ENCODE data around the gene ABCD1.
"Not testable (repeated sequence)": the region's sequence is repeated elsewhere in the genome, so short reads cannot be mapped to it uniquely, and the experiment has no call there.

Gene ABCD1

GRCh38 chrX:153734871-153735270, 10.2 kb downstream of the ABCD1 start:
- no peak for DNase-seq (ENCODE audit: low read depth in 2 of 2)

DNA sequence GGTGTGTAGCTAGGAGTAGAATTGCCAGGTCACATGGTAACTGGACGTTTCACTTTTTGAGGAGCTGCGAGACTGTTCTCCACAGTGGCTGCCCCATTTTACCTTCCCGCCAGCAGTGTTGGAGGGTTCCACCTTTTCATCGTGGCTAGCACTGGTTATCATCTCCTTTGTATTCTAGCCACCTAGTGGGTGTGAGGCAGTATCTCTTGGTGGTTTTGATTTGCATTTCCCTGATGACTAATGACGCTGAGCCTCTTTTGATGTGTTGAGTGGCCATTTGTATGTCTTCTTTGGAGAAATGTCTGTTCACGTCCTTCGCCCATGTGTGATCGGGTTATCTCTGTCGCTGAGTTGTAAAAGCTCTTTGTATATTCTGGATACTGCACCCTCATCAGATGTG, 10.6 kb downstream of the ABCD1 start:
- DNase-seq (ENCODE audit: low read depth in 2 of 2), result no peak

DNA sequence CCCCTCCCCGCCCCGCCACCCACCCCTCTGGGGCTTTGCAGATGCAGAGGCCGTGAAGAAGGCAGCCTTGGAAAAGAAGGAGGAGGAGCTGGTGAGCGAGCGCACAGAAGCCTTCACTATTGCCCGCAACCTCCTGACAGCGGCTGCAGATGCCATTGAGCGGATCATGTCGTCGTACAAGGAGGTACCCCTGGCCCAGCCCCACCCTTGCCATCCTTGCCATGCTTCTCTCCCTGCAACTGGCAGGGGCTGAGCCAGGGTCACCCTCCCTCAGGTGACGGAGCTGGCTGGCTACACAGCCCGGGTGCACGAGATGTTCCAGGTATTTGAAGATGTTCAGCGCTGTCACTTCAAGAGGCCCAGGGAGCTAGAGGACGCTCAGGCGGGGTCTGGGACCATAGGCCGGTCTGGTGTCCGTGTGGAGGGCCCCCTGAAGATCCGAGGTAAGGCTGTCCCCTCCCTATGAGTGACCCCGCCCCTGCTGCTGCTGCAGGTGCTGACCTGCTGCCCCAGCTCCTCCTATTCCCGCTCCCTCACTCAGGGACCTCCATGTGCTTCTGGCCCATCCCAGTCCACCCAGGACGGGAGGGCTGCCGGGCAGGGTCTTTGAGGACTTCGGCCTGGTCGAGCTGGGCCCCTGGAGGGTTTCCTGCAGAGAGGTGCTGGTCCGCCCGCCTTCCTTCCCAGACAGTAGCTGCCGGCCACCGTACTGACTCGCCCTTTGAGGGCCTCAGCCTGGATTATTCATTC, 11.6 kb downstream of the ABCD1 start:
- no peak for DNase-seq (ENCODE audit: low read depth in 2 of 2)

DNA sequence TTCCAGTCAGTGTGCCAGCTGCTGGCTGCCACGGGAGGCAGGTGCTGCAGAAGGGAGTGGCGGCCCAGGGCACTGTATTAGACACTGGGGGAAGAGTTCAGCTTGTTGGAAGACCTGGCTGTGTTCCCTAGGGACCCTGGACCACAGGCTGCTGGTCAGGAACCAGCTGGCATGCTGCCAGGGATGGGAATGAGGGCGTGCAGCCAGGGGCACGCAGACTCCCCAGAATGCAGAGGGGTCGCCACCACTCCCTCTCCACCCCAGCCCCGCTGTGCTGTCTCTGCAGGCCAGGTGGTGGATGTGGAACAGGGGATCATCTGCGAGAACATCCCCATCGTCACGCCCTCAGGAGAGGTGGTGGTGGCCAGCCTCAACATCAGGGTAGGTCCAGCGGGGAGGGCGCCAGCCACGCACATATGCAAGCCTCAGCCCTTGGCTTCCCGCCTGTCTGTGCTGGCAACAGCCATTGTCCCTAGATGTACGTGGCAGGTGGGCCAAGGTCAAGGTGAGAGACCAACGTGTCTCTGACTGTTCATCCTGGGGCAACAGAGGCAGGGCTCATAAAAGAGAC, 12.3 kb downstream of the ABCD1 start:
- DNase-seq (ENCODE audit: low read depth in 2 of 2), result no peak

- no peak for DNase-seq (ENCODE audit: low read depth in 2 of 2)
Observed at GRCh38 chrX:153738056-153738605, 13.5 kb downstream of the ABCD1 start.

DNA sequence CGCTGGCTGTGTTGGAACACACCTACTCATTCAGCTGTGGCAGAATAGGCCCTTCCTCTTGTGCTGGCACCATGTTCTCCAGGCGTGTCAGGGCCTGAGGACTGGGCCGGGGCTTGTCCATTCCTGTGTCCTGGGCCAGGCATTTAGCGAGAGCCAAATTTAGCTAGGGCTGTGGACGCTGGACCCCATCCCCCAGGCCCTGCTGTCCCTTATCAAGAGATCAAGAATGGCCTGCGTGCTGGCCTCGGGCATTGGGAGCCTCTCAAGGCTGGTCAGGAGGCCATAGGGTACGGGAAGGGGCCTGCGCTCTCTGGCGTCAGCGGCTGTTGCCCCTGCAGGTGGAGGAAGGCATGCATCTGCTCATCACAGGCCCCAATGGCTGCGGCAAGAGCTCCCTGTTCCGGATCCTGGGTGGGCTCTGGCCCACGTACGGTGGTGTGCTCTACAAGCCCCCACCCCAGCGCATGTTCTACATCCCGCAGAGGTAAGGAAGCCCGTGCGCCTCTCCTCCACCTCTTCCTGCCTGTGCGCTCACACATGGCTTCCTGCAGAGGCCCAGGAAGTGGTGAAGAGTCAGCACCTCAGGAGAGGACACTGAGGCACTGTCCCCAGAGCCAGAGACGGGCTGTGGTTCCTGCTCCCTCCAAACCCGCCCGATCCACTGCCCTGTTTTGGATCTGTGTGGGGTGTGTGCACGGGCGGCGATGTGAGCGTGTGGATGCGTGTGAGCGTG, 15.3 kb downstream of the ABCD1 start:
- no peak for DNase-seq (ENCODE audit: low read depth in 2 of 2)

GRCh38 chrX:153740631-153741222, 16.1 kb downstream of the ABCD1 start:
- DNase-seq (ENCODE audit: low read depth in 2 of 2), result no peak

DNA sequence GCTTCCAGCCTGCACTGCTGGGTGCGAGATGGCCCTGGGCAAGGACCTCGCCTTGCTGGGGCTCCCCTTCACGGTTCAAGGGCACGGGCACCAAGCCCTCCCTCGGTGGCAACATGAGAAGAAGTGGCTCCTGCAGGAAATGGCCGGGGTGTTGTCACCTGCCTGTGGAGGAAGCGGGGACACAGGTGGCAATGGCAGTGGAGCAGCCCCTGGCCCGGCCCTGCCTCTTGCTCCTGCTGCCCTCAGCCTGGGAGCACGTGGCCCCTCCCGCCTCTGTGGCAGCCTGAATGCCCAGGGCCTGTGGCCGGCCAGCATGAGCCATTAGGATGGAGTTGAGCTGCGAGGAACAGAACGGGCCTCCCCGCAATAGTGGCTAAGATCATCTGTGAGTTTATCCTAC, 16.8 kb downstream of the ABCD1 start:
- no peak for DNase-seq (ENCODE audit: low read depth in 2 of 2)

DNA sequence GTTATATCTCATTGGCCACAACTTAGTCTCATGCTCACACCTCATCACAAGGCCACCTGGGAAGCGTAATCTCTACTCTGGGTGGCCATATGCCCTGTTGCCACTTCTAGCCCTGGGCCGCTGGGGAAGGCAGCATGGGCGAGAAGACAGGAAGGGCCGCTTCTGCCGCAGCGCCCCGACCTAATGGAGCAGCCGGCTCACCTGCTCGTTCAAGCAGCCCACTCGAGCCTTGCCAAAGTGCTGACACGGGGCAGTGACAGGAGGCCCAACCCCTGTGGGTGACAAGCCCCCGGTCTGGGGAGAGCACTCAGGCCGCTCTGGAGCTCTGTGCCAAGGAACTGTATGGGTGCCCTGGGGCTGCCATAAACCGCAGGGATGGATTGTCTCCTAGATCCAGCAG, 17.5 kb downstream of the ABCD1 start:
- not testable (repeated sequence) for DNase-seq (ENCODE audit: low read depth in 2 of 2)

GRCh38 chrX:153742796-153743467, 18.3 kb downstream of the ABCD1 start:
- DNase-seq (ENCODE audit: low read depth in 2 of 2), result not testable (repeated sequence)

- not testable (repeated sequence) for DNase-seq (ENCODE audit: low read depth in 2 of 2)
Observed at GRCh38 chrX:153743468-153744209, 19.0 kb downstream of the ABCD1 start.

GRCh38 chrX:153744210-153745066, 19.8 kb downstream of the ABCD1 start:
- no peak for DNase-seq (ENCODE audit: low read depth in 2 of 2)

- DNase-seq (ENCODE audit: low read depth in 2 of 2), result not testable (repeated sequence)
Observed at GRCh38 chrX:153745067-153745433, 20.4 kb downstream of the ABCD1 start.

- DNase-seq (ENCODE audit: low read depth in 2 of 2), result no peak
Observed at GRCh38 chrX:153746359-153746758, 21.7 kb downstream of the ABCD1 start.

GRCh38 chrX:153746991-153747390, 22.3 kb downstream of the ABCD1 start:
- not testable (repeated sequence) for DNase-seq (ENCODE audit: low read depth in 2 of 2)

DNA sequence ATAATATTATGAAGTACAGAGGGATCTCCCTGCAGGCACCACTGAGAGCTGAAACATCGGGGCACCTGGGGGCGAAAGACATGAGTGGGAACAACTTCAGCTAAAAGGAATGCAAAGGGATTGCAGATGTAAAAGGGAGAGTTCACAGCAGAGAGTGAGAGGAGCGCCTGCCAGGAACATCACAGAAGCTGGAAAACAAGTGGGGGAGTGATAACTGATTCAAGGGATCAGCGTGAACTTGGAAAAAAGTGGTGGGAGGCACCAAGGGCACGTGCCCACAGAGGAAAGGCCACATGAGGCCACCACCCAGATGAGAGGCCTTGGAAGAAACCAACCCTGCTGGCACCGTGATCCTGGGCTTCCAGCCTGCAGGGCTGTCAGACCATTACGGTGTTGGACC, 24.4 kb downstream of the ABCD1 start:
- DNase-seq (ENCODE audit: low read depth in 2 of 2), result not testable (repeated sequence)

GRCh38 chrX:153750127-153750774, 25.6 kb downstream of the ABCD1 start:
- no peak for DNase-seq (ENCODE audit: low read depth in 2 of 2)

GRCh38 chrX:153755136-153755535, 30.5 kb downstream of the ABCD1 start:
- no peak for DNase-seq (ENCODE audit: low read depth in 2 of 2)

DNA sequence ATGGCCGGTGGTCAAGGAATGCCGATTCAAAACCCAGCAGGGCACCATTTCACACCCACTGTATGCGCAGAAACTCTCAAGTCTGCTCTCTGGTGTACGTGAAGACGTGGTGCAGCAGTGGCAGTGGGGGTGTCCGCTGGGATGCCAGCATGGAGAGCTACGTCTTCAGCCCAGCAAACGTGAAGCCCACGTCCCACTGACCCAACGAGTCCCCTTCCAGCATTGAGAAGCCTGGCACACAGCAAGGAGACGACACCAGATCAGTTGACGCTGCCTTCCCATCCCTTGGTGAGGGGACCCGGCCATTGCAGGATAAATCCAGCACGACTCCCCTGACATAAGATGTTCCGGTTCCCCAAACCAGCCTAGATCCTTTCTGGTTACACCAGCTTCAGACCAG, 37.2 kb downstream of the ABCD1 start:
- no peak for DNase-seq (ENCODE audit: low read depth in 2 of 2)

All from stimulated activated CD8-positive, alpha-beta memory T cell treated with anti-CD3 and anti-CD28 coated beads, Interleukin-15, amount 100 ng/mL, for 48 hours (primary cell).